Esophagus squamous epithelium (tissue), 5 donors: ENCODE measurements around the gene ARMH3. TPM values are rescaled to one million over a fixed set of nuclear protein-coding genes. Genes with fewer than 3 reads are reported as not detected.
"Not testable (repeated sequence)": the region's sequence is repeated elsewhere in the genome, so short reads cannot be mapped to it uniquely, and the experiment has no call there.

Experiments
- DNase-seq: peaks from one replicate; lab custom pipeline; 2025; lab: John Stamatoyannopoulos, UW
- H3K27ac ChIP-seq, 4 donors: fragments of 200-600 bp; sonication (generic); one replicate each; pipeline ENCODE4 v1.5.1; 2016 to 2019; ENCODE audit warnings: mild to moderate bottlenecking in 1 of 4
- H3K27me3 ChIP-seq, 4 donors: fragments of 200-600 bp; sonication (generic); 1 replicate in 3 of 4; 2 replicates in 1 of 4; pipeline versions ENCODE4 v1.5.1 to v1.6.0; 2017 to 2021; ENCODE audit warnings: antibody characterized with exemption in 1 of 4
- H3K36me3 ChIP-seq, 3 donors: fragments of 200-600 bp; sonication (generic); one replicate each; pipeline ENCODE4 v1.5.1; 2016 to 2019
- H3K4me1 ChIP-seq, 3 donors: fragments of 200-600 bp; sonication (generic); one replicate each; pipeline ENCODE4 v1.5.1; 2017 to 2019
- H3K4me3 ChIP-seq, 4 donors: fragments of 200-600 bp; sonication (generic); 1 replicate in 3 of 4; 2 replicates in 1 of 4; pipeline ENCODE4 v1.5.1; 2016 to 2019; ENCODE audit warnings: mild to moderate bottlenecking in 2 of 4, moderate library complexity in 1 of 4
- H3K9me3 ChIP-seq, 3 donors: fragments of 200-600 bp; sonication (generic); one replicate each; pipeline ENCODE4 v1.5.1; 2016 to 2019
- CTCF ChIP-seq, 6 experiments: fragments of 450-650 bp in 4 of 6; fragments of 200-600 bp in 2 of 6; sonication (generic) in 2 of 6; IDR thresholded peaks; one replicate each; pipeline ENCODE4 v1.5.1; 2016 to 2019; ENCODE audit warnings: antibody characterized with exemption in 6 of 6, mild to moderate bottlenecking in 4 of 6, moderate library complexity in 4 of 6
- POLR2A ChIP-seq, 4 donors: fragments of 450-650 bp; IDR thresholded peaks; one replicate each; pipeline ENCODE4 v1.6.1; 2017; ENCODE audit warnings: antibody characterized with exemption in 4 of 4, mild to moderate bottlenecking in 4 of 4, moderate library complexity in 3 of 4
- WGBS, 2 donors: methylation state at CpG; one replicate each; pipeline ENCODE4 v1.1.5; 2018; 5-methylcytosine and 5-hydroxymethylcytosine counted together
- intact Hi-C: fragments of 100-400 bp; cut with DNase I; formaldehyde crosslinking; loops from one replicate; pipeline ENCODE4 v1.15.0; 2022
- total RNA-seq, 4 donors: library from RNA; depleted of rRNA; stranded (reverse); fragments of >200 nt; gene quantifications; one replicate each; pipeline ENCODE4 v1.1.0, GENCODE V29; 2016
- donor health status: DM: yes; HTN: yes; CAD: no.

Gene ARMH3
- total RNA-seq, 4 donors from 2014 or later, result 13.3 to 17.2 (median 16.1) TPM

DNA sequence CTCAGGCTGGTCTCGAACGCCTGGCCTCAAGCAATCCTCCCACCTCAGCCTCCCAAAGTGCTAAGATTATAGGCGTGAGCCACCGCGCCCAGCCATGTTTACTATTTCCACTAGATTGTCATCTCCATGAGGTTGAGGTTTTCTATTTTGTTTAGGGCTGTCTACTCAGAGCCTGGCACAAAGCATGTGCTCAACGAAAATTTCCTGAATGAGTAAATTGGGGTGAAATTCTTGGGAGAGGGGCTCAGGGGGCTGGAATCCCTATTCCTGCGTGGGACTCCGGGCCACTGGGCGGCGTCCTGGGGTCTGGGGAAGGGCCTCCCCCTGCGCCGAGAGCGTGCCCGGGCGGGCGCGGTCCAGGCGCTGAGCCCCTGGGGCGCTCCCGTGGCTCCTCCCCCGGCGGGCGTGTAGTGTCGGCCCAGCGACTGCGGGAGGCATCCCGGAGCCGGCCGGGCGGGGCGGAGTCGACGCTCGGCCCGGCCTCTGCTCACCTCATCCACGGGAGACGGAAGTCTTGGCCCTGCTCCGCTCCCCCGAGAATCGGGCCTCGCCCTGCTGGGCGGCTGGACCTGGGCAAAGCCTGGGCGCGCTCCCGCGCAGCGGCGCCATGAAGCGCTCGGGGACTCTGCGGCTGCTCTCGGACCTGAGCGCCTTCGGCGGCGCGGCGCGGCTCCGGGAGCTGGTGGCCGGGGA is 9.0 kb upstream of the ARMH3 start, which contains the start of gene HPS6:
TSS of gene HPS6 (plus strand) at position 482 of the 693 bp plus-strand sequence. CDS start at position 608, 126 bp downstream.
- 1 to 4% methylated on average over 9 to 19 of the region's 61 CpGs for WGBS, 2 donors
- intact Hi-C loops, result no loop called here
- peak within 1 kb of the TSS; percentile 85 to 97 (median 91) for H3K27ac ChIP-seq

DNA sequence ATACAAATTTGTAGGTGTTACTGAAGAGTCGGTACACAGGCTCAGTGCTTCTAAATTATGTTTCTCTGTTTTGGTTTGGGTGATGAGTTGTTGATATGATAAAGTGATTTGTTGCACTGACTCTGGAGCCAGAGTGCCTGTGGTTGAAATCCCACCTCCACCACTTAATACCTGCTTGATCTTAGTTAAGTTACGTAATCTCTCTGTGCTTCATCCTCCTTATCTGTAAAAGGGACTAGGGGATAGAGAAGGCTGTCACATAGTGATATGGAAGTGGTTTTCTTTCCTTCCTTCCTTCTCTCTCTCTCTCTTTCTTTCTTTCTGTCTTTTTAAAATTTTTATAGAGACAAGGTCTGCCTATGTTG is 8.5 kb upstream of the ARMH3 start:
- Histone ChIP-seq H3K27ac (peak overlapping the region; percentile 85 to 97 (median 91)), H3K4me3 (peak overlapping the region in 3 of 4 donors; percentile 62 to 94 (median 90)), H3K4me1 (peaks cover 18 to 42% (median 26%) of the 10 kb centered on the region in 3 donors), H3K9me3 (no peaks in the 10 kb centered on the region), H3K27me3 (no peaks in the 10 kb centered on the region), H3K36me3 (peaks cover 0 to 31% (median 4%) of the 10 kb centered on the region in 3 donors)
- intact Hi-C loops, result no loop called here
- TF ChIP-seq CTCF (IDR thresholded peaks at IDR 0.05) (no peak), POLR2A (IDR thresholded peaks at IDR 0.05) (no peak)
- no peak for DNase-seq
- WGBS, 2 donors, result 72 to 95% methylated on average over 2 of the region's 2 CpGs

More for the DNA sequence above, 9.0 kb upstream of the ARMH3 start, which contains the start of gene HPS6:
- peak within 1 kb of the TSS; percentile 62 to 94 (median 81) for H3K4me3 ChIP-seq
- H3K27me3 ChIP-seq, result no peaks in the 10 kb centered on the region
- H3K9me3 ChIP-seq, result no peaks in the 10 kb centered on the region
- H3K36me3 ChIP-seq, result peaks cover 0 to 36% (median 4%) of the 10 kb centered on the region in 3 donors
- peaks cover 18 to 42% (median 26%) of the 10 kb centered on the region in 3 donors for H3K4me1 ChIP-seq
- DNase-seq, result no peak
- peak in 3 of 6 experiments; percentile 8 to 25 (median 15) for TF ChIP-seq CTCF (IDR thresholded peaks at IDR 0.05)
- TF ChIP-seq POLR2A (IDR thresholded peaks at IDR 0.05), result peak in 3 of 4 donors; percentile 5 to 84 (median 81)

DNA sequence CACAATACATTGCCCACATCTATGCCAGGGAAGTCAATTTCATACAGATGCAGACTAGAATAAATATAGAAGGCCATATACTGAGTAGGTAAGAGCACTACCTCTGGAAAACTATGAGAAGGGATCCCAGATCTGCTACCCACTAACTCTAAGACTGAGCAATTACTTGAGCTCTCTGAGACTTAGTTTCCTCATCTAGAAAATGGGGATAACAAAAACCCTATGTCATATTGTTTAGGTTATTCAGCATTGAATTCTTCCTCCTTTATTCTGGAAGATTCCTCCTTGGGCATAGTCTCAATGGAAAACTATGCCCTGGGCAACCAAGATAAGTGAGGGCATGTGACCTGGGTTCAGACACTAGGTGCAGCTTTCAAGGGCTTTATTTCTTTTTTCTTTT is 4.0 kb upstream of the ARMH3 start:
- H3K36me3 ChIP-seq, result no peaks in the 10 kb centered on the region
- TF ChIP-seq CTCF (IDR thresholded peaks at IDR 0.05) (no peak), POLR2A (IDR thresholded peaks at IDR 0.05) (no peak)
- H3K4me3 ChIP-seq, result no peak overlapping the region
- H3K27ac ChIP-seq, result no peak overlapping the region
- DNase-seq, result no peak
- H3K4me1 ChIP-seq, result peaks cover 2 to 19% (median 5%) of the 10 kb centered on the region in 3 donors
- no peaks in the 10 kb centered on the region for H3K9me3 ChIP-seq
- H3K27me3 ChIP-seq, result no peaks in the 10 kb centered on the region
- intact Hi-C loops, result no loop called here

GRCh38 chr10:102054881-102055646 is 909 bp downstream of the ARMH3 start:
- Histone ChIP-seq H3K4me3 (peak overlapping the region; percentile 77 to 91 (median 82)), H3K4me1 (peaks cover 13 to 43% (median 17%) of the 10 kb centered on the region in 3 donors), H3K27ac (peak overlapping the region; percentile 87 to 97 (median 95))
- H3K27me3 ChIP-seq, H3K9me3 ChIP-seq, DNase-seq, H3K36me3 ChIP-seq, intact Hi-C loops: not testable (repeated sequence)
- WGBS, 2 donors, result 62 to 65% methylated on average over 28 to 32 of the region's 34 CpGs

- WGBS, 2 donors, result 90 to 100% methylated on average over 2 of the region's 2 CpGs
- Histone ChIP-seq H3K27me3 (no peaks in the 10 kb centered on the region), H3K27ac (no peak overlapping the region), H3K4me3 (no peak overlapping the region), H3K4me1 (peaks cover 0 to 15% (median 0%) of the 10 kb centered on the region in 3 donors), H3K36me3 (no peaks in the 10 kb centered on the region), H3K9me3 (no peaks in the 10 kb centered on the region)
- intact Hi-C loops, result no loop called here
- TF ChIP-seq CTCF (IDR thresholded peaks at IDR 0.05), result no peak
- no peak for TF ChIP-seq POLR2A (IDR thresholded peaks at IDR 0.05)
- DNase-seq, result no peak
These were observed 9.9 kb downstream of the ARMH3 start for GRCh38 chr10:102046095-102046494.
